ENCODE data around the gene FCER2.

DNA sequence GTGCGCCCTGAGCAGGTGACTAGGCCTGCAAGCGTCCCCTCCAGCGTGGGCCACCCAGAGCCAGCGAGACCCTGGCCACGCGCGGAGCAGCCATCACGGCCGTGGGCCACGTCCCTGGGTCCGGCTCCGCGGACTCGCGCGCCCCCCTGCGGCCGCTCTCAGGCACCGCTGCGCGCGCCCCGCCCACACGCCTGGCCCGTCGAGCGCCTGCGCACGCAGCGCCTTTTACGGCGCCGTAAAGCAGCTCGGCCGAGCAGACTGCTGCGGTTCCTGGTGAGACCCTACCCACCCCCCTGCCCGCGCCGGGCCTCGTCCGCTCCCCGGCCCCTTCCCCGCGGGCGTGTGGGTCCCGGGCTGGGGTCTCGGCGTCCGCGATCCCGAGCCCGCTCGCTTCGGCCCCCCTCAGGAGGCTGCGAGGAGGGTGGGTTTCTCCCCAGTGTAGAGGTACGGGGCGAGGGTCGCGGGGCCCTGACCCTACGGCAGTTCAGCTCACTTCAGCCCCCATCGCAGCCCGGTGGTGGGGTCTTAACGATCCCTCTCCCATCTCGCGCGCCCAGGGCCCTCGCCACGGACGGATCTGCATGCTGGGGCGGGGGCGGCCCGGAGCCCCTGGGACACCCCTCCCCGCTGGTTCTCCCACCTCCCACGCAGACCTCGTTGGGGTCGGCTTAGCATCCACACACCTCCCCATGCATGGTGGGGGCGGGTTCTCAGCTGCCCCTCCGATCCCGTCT lies 21.2 kb downstream of the FCER2 start, which contains the start of gene TRAPPC5:
- TF ChIP-seq CTCF (conservative IDR thresholded peaks at IDR 0.05; ENCODE audit: low read depth, low read length), result peak; percentile 67
- no peak for TF ChIP-seq EZH2 (IDR thresholded peaks at IDR 0.05; ENCODE audit: borderline replicate concordance, low read depth, low read length, poor library complexity, severe bottlenecking)
